ENCODE data around the gene SUMO4. TPM values are rescaled to one million over a fixed set of nuclear protein-coding genes. Genes with fewer than 3 reads are reported as not detected.

The SUMO4 gene
- total RNA-seq, 1 donor from 2014 or later = 1.1 TPM

DNA sequence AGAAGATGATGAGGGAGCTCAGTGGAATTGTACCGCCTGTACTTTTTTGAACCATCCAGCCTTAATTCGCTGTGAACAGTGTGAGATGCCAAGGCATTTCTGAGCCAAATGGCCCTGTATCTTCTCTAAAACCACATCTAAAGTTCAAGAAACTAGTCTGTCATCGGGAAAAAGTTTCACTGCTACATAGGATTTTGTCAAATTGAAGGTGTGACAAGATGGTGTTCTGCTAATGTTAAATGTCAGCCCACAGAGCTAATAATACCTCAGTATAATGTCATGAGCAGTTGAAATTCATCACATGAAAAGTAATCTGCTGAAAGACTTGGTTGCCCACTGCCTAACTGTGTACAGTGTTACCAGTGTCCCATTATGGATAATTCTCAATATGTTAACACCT, 9.6 kb downstream of the SUMO4 start:
- peaks cover 21% of the 10 kb centered on the region for H3K36me3 Mint-ChIP-seq (ENCODE audit: low read depth)
- no peaks in the 10 kb centered on the region for H3K27me3 Mint-ChIP-seq (ENCODE audit: low read depth)
- no peak overlapping the region for H3K4me3 Mint-ChIP-seq (ENCODE audit: unreplicated experiment)
- H3K9me3 Mint-ChIP-seq (ENCODE audit: low read depth) = no peaks in the 10 kb centered on the region
- no peak overlapping the region for H3K27ac Mint-ChIP-seq (ENCODE audit: unreplicated experiment)
- peaks cover 5% of the 10 kb centered on the region for H3K4me1 Mint-ChIP-seq (ENCODE audit: low read depth)
- TF ChIP-seq, protein P1, sequence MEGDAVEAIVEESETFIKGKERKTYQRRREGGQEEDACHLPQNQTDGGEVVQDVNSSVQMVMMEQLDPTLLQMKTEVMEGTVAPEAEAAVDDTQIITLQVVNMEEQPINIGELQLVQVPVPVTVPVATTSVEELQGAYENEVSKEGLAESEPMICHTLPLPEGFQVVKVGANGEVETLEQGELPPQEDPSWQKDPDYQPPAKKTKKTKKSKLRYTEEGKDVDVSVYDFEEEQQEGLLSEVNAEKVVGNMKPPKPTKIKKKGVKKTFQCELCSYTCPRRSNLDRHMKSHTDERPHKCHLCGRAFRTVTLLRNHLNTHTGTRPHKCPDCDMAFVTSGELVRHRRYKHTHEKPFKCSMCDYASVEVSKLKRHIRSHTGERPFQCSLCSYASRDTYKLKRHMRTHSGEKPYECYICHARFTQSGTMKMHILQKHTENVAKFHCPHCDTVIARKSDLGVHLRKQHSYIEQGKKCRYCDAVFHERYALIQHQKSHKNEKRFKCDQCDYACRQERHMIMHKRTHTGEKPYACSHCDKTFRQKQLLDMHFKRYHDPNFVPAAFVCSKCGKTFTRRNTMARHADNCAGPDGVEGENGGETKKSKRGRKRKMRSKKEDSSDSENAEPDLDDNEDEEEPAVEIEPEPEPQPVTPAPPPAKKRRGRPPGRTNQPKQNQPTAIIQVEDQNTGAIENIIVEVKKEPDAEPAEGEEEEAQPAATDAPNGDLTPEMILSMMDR (IDR thresholded peaks at IDR 0.05) = no peak
- DNase-seq (ENCODE audit: low spot score) = no peak

- Mint-ChIP-seq H3K4me1 (ENCODE audit: low read depth) (peaks cover 2% of the 10 kb centered on the region), H3K27me3 (ENCODE audit: low read depth) (no peaks in the 10 kb centered on the region), H3K36me3 (ENCODE audit: low read depth) (peaks cover 22% of the 10 kb centered on the region), H3K9me3 (ENCODE audit: low read depth) (no peaks in the 10 kb centered on the region), H3K27ac (ENCODE audit: unreplicated experiment) (no peak overlapping the region), H3K4me3 (ENCODE audit: unreplicated experiment) (no peak overlapping the region)
- DNase-seq (ENCODE audit: low spot score) = no peak
- TF ChIP-seq, protein P1 (IDR thresholded peaks at IDR 0.05) = no peak
Measured at GRCh38 chr6:149410557-149410956, 10.5 kb downstream of the SUMO4 start.

- H3K4me1 Mint-ChIP-seq (ENCODE audit: low read depth) = no peaks in the 10 kb centered on the region
- H3K4me3 Mint-ChIP-seq (ENCODE audit: unreplicated experiment) = no peak overlapping the region
- no peak for DNase-seq (ENCODE audit: low spot score)
- H3K9me3 Mint-ChIP-seq (ENCODE audit: low read depth) = peaks cover 6% of the 10 kb centered on the region
- TF ChIP-seq, protein P1 (IDR thresholded peaks at IDR 0.05) = no peak
- peaks cover 17% of the 10 kb centered on the region for H3K36me3 Mint-ChIP-seq (ENCODE audit: low read depth)
- H3K27me3 Mint-ChIP-seq (ENCODE audit: low read depth) = no peaks in the 10 kb centered on the region
- H3K27ac Mint-ChIP-seq (ENCODE audit: unreplicated experiment) = no peak overlapping the region
Measured at GRCh38 chr6:149414009-149414408, 13.9 kb downstream of the SUMO4 start.

DNA sequence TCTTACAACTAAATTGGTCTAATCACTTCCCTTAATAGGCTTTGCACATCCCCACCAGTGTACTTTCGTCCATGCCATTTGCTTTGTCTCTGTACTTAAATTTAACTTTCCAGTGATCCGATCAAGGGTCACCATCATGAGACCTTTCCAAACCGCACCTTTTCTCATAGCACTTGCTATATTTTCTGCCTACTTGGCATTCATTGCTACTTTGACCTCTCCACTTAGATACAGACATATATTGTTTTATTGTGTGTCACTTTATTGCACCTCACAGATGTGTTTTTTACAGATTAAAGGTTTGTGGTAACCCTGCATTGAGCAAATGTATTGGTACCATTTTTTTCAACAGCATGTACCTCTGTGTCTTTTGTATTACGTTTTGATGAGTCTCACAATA, 14.8 kb downstream of the SUMO4 start:
- Mint-ChIP-seq H3K27ac (ENCODE audit: unreplicated experiment) (no peak overlapping the region), H3K4me1 (ENCODE audit: low read depth) (no peaks in the 10 kb centered on the region), H3K9me3 (ENCODE audit: low read depth) (peaks cover 6% of the 10 kb centered on the region), H3K27me3 (ENCODE audit: low read depth) (no peaks in the 10 kb centered on the region), H3K4me3 (ENCODE audit: unreplicated experiment) (no peak overlapping the region), H3K36me3 (ENCODE audit: low read depth) (peaks cover 17% of the 10 kb centered on the region)
- TF ChIP-seq, protein P1 (IDR thresholded peaks at IDR 0.05) = no peak
- no peak for DNase-seq (ENCODE audit: low spot score)

DNA sequence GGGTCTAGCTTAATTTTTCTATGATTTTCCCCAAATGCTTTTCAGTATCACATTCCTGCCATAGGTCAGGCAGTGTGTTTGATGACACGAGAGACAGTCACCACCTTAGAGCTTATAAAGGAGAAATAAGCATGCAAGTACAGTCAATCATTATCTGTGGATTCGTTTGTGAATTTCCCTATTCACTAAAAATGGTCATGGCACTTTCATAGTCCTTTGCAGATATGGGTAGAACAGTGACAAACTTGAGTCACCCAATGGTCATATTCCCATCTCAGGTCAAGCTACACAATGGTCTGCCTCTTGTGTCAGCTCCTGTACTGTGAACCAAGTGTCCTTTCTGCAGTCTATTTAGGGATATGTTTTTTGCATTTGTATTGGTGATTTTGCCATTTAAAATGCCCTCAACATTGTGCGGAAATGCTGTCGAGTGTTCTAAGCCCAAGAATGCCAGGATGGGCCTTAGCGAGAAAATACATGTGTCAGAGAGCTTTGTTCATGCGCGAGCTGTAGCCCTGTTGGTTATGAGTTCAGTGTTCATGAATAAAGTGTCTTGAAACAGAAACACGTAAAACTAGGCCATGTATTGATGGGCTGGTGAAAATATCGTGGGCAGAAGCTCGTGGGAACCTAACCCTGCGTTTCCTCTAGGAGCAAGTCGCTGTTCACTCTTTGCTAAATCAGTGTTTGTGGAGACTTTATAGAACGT, 19.8 kb downstream of the SUMO4 start:
- Mint-ChIP-seq H3K4me3 (ENCODE audit: unreplicated experiment) (no peak overlapping the region), H3K9me3 (ENCODE audit: low read depth) (peaks cover 6% of the 10 kb centered on the region), H3K36me3 (ENCODE audit: low read depth) (peaks cover 1% of the 10 kb centered on the region), H3K27ac (ENCODE audit: unreplicated experiment) (no peak overlapping the region), H3K4me1 (ENCODE audit: low read depth) (peaks cover 18% of the 10 kb centered on the region), H3K27me3 (ENCODE audit: low read depth) (no peaks in the 10 kb centered on the region)
- DNase-seq (ENCODE audit: low spot score) = no peak
- TF ChIP-seq, protein P1 (IDR thresholded peaks at IDR 0.05) = no peak

Data from chondrocyte (in vitro differentiated cells).